HG02852 (cell line): ENCODE data around the gene SLC16A5.
"Not testable (repeated sequence)": the region's sequence is repeated elsewhere in the genome, so short reads cannot be mapped to it uniquely, and the experiment has no call there.

Source experiments
- ATAC-seq: cut with Tn5 transposase; IDR thresholded peaks from one replicate; pipeline ENCODE4 v1.9.1; 2021; ENCODE audit warnings: mild to moderate bottlenecking, moderate library complexity; ENCODE audit not compliant: unreplicated experiment

Gene SLC16A5

GRCh38 chr17:75064040-75064439 is 23.7 kb upstream of the SLC16A5 start:
- ATAC-seq, result no peak

- ATAC-seq, result no peak
These were observed 23.3 kb upstream of the SLC16A5 start for GRCh38 chr17:75064460-75064859.

DNA sequence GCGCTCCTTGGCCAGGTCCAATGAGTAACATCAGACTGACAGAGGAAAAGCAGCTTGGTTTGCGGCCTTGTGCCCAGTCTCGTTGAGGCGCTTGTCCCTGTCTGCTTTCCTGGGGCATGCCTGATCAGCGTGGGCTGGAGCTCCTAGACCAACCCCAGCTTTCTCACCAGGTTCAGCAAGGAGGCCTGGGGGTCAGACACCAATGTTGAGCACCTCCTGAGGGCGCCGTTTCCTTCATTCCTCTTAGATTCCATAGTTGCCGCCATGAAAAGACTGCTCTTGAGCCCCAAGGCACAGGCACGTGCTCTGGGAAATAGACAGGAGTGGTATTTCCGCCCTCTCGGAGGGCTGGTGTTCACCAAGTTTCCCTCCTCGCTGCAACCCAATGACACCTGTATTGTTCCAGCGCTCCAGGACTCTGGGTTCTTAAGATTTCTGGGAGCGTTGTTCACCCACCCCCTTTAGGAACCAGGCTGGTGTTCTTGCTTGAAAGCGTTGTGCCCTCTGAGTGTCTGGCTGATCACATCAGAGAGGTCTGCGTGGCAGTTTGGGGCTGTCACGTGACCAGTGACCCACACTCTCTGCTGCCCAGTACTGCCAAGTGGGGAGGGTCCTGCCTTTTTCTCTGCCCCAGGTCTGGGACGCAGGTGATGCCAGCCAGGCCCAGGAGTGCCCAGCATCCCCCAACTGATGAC is 22.7 kb upstream of the SLC16A5 start:
- ATAC-seq, result no peak

DNA sequence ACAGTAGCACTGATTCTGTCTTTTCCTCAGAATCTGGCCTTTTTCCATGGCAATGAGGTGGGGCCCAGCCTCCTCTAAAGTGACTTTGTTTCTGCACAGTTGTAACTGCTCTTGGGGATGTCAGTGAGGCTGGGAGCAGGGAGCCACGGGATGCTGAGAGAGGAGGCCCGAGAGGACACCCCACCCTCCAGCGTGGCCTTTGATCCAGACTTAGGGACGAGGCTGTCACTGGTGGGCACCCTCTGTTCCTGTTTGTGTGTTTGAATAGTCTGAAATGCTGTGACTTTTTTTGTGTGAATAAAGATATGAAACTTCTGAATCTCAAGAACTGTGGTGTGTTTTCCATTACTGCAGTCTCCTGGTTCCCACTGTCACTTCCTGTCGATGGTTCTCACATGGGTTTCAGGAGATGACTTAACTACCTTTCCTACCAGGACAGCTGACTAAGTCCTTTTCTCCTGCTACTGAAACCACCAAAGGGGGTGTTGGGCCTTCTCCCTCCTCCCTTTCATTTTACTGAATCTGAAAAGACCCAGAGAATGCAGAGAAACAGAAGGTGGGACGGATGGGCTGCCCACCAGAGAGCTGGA is 22.1 kb upstream of the SLC16A5 start:
- no peak for ATAC-seq

DNA sequence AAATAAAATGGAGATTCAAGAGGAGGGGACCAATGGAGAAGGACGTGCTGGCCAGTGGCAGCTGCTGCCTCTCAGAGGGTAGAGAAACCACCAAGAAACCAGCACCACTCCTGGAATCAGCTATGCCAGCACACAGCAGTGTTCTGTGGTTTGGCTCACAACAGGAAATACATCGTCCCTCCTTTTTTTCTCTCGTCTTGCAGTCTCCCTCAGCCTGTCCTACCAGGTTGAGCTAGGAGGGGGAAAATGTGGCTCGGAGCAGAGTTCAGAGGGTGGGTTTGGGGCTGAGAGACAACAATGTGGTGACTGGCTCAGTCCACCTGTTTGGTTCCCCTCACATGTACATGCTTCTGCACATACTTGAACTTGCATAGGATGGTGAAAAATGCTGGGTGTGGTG is 19.9 kb upstream of the SLC16A5 start:
- no peak for ATAC-seq

DNA sequence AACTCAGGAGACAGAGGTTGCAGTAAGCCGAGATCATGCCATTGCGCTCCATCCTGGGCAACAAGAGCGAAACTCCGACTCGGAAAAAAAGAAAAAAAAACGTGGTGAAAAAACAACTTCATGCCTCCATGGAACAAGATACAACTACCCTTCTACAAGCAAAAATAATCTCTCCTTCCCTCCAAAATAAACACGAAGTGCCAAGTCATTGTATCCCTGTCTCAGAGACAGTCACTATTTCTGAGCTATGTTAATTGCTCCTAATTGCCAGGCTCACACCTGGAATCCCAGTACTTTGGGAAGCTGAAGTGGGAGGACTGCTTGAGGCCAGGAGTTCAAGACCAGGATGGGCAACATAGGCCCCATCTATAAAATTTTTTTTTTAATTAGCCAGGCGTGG is 19.0 kb upstream of the SLC16A5 start:
- no peak for ATAC-seq

- no peak for ATAC-seq
These were observed 18.0 kb upstream of the SLC16A5 start for GRCh38 chr17:75069783-75070182.

- not testable (repeated sequence) for ATAC-seq
These were observed 16.1 kb upstream of the SLC16A5 start for GRCh38 chr17:75071478-75072271.

DNA sequence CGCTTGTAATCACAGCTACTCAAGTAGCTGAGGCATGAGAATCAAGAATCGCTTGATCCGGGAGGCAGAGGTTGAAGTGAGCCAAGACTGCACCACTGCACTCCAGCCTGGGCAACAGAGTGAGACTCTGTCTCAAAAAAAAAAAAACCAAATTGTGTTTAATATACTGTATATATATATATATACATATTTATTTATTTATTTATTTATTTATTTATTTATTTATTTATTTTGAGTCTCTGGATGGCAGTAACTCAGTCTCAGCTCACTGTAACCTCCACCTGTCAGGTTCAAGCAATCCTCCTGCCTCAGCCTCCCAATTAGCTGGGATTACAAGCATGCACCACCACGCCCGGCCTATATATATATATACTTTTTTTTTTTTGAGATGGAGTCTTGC is 14.8 kb upstream of the SLC16A5 start:
- ATAC-seq, result not testable (repeated sequence)

GRCh38 chr17:75073618-75074047 is 14.1 kb upstream of the SLC16A5 start:
- no peak for ATAC-seq

GRCh38 chr17:75074532-75074931 is 13.2 kb upstream of the SLC16A5 start:
- no peak for ATAC-seq

DNA sequence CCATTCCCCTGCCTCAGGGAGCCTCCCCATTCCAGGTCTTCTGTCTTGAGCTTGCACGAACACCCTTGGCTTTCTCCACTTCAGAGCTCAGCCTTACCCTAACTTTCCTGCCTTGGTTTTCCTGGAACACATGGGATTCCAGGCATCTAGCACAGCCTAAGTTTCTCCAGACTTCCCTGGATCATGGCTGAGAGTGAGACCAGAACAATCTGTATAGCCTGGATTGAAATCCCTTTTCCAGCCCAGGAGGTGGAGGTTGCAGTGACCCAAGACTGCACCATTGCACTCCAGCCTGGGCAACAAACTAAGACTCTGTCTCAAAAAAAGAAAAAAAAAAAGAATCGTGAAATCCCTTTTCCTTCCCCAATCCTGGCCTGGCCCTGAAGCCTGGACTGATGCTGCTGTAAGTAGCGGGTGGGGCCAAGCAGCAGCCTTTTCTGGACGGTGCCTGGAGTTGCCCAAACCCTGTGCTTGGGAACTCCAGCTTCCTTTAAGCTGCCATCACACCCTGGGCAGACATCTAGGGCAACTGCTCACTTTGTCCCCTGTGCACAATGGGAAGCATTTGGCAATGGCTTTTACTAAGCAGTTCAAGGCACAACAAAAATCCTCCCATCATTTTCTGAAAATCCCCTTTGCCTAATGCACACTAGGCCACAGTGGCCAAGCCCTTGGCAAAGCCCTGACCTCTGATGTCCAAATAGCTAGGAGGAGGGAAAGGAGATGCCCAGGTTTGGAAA is 12.0 kb upstream of the SLC16A5 start:
- no peak for ATAC-seq

GRCh38 chr17:75077072-75077495 is 10.7 kb upstream of the SLC16A5 start:
- ATAC-seq, result no peak

DNA sequence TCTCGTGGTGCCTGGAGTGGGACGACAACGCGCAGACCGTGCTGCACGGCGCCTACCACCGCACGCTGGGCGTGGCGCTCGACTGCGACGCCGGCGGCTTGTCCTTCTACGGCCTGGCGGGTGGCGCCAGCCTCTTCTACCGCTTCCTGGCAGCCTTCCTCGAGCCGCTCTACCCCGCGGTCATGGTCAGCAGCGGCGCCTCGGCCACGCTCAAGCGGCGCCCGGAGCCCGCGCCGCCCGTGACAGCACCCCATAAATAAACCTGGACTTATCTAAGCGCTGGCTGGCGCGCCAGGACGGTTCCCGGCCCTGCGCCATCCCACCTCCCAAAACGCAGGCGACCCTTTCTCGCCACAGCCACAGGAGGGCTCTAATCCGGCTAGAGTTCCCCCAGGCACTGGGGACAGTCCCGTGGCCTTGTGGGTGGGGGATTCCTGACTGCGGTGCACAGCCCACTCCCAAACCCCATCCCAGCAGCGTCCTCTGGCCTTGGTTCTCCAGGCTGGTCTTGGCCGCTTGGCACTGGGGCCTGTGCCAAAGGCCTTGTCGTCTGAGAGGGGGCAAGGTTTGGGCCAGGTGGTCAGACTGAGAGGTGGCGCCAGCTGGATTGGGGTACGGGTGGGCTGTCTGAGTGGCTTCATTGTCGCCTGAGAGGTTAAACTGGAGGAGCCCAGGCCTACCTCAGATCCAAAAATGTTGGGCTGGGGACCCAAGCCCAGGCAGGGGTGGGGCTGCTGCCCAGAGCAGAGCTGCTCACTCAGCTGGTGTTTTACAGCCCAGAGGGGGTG is 10.1 kb upstream of the SLC16A5 start:
- no peak for ATAC-seq

DNA sequence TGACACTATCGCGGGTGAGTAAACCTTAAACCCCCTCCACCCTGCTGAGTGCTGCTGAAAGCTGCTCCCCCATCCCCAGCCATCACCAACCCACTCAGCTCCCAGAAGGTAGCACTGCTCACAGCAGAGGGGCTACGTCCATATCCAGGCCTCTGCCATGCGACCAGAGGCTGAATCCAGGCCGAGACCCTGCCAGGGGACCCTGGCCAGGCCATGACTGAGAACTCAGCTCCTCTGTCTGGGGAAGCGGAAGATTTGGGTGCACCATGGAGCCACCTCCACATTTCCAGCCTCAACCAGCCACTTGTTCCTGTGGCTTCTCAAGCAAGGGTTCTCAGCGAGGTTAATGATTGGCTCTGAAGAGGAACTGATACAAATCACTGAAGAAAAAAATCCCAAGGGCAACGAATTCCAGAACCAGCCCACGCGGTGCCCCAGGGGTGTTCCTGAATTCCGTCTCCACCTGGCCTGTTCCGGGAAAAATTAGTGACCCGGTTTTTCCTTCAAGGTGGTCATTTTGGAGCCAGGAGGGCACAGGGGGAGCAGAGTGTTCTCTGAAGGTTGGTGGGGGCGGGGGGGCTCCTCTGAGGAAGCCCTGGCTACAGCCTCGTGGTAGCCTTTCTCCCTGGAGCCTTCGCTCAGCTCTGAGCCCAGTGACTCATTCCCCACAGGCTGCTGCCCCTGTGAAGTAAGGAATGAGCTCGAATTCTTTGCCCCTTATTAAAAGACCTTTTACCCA is 9.3 kb upstream of the SLC16A5 start:
- ATAC-seq, result no peak

GRCh38 chr17:75079023-75079373 is 8.8 kb upstream of the SLC16A5 start:
- ATAC-seq, result no peak

DNA sequence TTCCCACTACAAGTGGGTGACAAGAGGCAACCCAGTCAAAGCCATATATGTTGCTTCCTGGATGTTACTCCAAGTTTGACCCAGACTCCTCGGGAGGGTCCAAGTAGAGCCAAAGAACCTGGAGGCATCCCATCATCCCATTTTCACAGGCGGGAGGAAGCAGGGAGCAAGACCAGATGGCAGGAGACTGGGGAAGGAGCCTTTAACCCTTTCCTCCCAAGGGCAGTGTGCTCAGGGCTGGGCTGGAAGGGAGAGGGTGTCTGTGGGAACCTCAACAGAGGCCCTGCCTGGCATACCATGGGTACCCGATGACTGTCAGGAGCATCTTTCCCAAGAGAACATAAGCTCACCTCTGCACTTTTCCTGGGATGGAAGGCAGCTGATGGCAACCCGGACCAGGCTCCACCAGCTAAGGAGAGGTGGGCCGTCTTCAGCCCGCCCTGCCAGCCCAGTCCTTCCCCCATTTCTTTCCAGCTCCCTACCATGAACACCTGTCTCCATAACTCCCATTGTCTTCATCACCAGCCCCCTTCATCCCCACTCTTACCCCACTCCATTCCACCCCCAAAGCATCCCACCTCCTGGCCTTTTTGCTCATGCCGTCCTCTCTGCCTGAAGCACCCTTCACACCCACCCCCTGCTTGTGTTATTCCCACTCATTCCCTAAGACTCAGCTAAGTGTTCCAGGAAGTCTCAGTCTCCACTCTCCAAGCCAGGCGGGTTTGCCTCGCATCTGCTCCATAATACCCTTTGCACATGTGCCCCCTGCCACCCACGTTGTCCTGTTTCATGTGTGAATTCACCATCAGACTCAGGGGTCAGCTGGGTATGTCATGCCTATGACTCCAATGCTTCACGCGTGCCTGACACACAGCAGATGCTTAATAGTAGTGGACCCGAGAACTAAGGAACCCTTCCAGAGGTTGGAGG is 5.9 kb upstream of the SLC16A5 start:
- ATAC-seq, result no peak

DNA sequence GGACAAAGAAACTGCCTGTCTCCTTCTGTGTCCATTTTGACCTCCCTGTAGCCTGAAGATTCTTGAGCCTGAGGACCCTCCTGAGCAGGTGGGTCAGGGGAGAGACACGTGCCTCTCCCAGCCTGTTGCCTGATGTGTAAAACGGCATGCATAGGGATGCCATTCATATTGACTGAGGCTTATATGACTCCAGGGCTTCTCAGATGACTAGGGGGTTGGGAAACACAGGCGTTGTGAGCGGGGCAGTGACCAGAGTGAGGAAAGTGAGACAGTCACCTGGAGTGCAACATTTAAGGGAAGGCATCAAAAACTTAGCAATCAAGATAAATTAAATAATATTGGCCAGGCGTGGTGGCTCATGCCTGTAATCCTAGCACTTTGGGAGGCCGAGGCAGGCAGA is 5.1 kb upstream of the SLC16A5 start:
- no peak for ATAC-seq
